HG03442 (cell line): ENCODE data around the gene INPP5B.
"Not testable (repeated sequence)": the region's sequence is repeated elsewhere in the genome, so short reads cannot be mapped to it uniquely, and the experiment has no call there.

Experiments used
- ATAC-seq: cut with Tn5 transposase; IDR thresholded peaks from one replicate; pipeline ENCODE4 v1.9.1; 2021; ENCODE audit warnings: mild to moderate bottlenecking, moderate library complexity; ENCODE audit not compliant: unreplicated experiment

Gene INPP5B

DNA sequence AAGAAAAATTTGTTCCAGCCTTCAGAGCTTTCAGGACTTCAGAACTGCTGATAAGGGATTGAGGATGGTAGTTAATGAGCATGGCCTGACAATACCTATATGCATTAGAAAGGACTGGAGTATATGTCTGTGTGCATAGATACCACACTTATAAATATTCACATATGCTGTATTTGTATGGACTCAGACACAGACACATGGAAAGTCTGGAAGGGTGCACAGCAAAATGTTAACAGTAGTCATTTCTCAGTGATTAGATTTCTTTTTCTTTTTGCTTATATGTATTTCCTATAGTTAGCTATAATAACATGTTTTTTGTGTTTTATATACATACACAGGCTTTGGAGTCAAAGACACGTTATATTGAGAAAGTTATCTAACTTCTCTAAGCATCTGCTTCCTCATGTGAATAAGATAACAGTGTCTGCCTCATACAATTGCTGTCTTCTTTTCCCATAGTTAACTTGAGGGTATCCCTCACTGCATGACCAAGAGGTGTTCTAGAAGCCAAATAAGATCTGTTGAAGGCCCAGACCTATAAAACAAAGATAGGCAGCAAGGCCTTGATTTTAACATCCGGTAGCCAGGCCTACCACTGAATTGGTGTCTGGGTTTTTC, 31.3 kb downstream of the INPP5B start:
- no peak for ATAC-seq

DNA sequence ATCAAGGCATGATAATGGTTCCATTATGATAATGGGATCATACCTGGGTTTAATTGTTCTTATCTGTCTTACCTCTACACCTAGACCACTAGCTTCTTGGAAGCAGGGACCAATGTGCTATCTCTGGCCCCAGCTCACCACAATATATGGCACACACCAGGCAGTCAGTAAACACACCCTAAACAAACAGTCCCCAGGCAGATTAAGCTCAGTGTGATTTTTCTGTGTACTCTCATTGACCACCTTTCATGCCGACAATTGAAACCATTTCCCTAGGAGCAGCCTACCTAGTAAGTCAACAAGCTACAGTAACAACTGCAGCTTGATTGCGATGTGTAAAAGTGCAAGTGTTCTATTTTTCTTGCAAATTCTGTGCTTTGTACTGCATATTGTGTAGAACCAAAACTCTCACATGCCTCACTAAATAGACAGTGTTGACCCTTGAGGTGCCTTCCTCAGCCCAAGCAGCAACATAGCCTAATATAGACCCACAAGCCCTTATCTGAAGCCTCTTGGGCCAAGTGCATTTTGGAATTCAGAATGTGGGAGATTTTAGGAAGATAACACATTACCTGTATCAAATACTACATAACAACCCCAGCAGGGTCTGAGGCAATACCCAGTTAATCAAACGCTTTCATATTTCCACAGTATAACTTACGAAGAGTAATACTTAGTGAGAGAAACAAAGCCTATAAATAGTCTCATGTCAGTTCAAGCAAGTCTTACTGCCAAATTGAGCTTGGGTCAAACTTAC, 32.0 kb downstream of the INPP5B start:
- ATAC-seq = no peak

DNA sequence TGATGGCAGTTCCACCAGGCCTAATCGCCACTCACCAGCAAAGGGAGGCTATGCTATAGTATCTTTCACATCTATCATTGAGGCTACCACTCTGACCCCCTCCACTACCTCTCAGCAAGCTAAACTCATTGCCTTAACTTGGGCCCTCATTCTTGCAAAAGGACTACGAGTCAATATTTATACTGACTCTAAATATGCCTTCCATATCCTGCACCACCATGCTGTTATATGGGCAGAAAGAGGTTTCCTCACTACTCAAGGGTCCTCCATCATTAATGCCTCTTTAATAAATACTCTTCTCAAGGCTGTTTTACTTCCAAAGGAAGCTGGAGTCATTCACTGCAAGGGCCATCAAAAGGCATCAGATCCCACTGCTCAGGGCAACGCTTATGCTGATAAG, 35.4 kb downstream of the INPP5B start:
- ATAC-seq = not testable (repeated sequence)

DNA sequence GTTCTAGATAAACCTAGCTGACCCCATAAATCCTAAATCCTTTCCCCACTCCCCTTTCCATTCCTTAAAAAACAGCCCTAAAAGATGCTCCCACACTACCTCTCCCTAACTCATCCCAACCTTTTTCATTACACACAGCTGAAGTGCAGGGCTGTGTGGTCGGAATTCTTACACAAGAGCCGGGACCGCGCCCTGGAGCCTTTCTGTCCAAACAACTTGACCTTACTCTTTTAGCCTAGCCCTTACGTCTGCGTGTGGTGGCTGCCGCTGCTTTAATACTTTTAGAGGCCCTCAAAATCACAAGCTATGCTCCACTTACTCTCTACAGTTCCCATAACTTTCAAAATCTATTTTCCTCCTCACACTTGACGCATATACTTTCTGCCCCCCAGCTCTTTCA, 36.0 kb downstream of the INPP5B start:
- ATAC-seq = not testable (repeated sequence)

DNA sequence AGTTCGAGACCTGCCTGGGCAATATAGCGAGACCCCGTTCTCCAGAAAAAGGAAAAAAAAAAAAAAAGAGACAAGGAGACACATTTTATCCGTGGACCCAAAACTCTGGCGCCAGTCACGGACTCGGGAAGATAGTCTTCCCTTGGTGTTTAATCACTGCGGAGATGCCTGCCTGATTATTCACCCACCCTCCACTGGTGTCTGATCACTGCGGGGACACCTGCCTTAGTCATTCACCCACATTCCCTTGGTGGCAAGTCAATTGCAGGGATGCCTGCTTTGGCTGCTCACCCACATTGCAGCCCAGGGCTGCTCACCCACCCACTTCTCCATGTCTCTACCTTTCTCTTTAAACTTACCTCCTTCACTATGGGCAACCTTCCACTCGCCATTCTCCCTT, 38.3 kb downstream of the INPP5B start:
- not testable (repeated sequence) for ATAC-seq

DNA sequence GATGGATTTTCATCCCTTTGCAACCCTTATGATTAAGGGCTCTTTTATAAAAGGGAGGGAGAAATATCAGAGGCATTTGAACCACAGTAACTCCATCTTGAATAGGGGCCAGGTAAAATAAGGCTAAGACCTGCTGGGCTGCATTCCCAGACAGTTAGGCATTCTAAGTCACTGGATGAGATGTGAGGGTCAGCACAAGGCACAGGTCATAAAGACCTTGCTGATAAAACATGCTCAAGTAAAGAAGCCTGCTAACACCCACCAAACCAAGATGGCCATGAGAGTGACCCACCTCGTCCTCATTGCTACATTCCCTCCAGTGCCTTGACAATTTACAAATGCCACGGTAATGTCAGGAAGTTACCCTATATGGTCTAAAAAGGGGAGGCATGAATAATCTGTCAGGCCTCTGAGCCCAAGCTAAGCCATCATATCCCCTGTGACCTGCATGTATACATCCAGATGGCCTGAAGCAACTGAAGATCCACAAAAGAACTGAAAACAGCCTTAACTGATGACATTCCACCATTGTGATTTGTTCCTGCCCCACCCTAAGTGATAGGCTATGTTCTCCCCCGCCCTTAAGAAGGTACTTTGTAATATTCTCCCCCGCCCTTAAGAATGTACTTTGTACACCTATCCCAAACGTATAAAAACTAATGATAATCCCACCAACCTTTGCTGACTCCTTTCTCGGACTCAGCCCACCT, 39.3 kb downstream of the INPP5B start:
- ATAC-seq = not testable (repeated sequence)

DNA sequence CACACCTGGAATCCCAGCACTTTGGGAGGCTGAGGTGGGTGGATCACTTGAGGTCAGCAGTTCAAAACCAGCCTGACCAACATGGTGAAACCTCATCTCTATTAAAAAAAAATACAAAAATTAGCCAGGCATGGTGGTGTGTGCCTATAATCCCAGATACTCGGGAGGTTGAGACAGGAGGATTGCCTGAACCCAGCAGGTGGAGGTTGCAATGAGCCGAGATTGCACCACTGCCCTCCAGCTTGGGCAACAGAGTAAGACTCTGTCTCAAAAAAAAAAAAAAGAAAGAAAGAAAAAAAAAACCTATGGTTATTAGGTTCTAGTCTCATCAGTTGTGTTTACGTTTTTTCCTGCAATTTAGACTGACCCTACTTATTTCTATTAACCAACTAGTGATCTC, 40.3 kb downstream of the INPP5B start:
- not testable (repeated sequence) for ATAC-seq

DNA sequence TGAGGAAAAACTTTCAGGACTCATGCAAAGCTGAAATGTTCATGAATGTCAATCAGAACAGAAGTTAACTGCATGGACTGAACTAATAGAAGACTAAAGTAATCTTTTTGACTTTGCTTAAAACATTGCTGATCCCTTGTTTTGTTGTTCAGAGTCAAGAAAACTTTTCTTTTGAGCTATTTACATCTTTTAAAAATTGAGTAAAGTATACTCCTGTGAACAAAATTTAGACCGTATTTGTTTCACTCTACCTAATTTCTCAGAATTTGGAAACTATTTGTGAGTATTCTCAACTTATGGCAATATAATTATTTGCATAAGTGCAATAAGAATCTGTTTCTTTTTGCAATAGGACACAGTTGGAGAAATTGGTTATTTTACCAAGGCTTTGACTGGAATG, 41.1 kb downstream of the INPP5B start:
- ATAC-seq = no peak

DNA sequence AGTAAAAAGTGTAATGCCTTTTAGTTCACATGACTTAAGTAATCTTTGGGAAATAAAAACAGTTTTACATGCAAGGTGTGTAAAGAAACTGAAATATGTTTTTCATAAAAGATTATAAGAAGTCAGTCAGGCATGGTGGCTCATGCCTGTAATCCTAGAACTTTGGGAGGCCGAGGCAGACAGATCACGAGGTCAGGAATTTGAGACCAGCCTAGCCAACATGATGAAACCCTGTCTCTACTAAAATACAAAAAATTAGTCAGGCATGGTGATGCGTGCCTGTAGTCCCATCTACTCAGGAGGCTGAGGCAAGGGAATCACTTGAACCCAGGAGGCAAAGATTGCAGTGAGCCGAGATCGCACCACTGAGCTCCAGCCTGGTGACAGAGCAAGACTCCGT, 42.9 kb downstream of the INPP5B start:
- ATAC-seq = not testable (repeated sequence)

DNA sequence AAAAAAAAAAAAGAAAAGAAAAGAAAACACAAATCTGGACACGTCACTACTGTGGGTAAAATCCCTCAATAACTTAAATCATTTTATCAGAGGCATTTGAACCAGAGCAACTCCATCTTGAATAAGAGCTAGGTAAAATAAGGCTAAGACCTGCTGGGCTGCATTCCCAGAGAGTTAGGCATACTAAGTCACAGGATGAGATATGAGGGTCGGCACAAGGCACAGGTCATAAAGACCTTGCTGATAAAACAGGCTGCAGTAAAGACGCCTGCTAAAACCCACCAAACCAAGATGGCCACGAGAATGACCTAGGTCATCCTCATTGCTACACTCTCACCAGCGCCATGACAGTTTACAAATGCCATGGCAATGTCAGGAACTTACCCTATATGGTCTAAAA, 43.9 kb downstream of the INPP5B start:
- ATAC-seq = no peak

DNA sequence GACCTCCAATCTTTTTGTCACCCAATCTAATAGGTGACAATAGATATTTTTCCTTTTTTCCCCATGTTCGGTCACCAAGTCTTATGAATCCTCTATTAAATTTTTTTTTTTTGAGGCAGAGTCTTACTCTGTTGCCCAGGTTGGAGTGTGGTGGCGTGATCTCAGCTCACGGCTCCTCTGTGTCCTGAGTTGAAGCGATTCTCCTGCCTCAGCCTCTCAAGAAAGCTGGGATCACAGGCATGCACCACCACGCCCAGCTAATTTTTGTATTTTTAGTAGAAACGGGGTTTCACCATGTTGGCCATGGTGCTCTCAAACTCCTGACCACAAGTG, 45.0 kb downstream of the INPP5B start:
- no peak for ATAC-seq

DNA sequence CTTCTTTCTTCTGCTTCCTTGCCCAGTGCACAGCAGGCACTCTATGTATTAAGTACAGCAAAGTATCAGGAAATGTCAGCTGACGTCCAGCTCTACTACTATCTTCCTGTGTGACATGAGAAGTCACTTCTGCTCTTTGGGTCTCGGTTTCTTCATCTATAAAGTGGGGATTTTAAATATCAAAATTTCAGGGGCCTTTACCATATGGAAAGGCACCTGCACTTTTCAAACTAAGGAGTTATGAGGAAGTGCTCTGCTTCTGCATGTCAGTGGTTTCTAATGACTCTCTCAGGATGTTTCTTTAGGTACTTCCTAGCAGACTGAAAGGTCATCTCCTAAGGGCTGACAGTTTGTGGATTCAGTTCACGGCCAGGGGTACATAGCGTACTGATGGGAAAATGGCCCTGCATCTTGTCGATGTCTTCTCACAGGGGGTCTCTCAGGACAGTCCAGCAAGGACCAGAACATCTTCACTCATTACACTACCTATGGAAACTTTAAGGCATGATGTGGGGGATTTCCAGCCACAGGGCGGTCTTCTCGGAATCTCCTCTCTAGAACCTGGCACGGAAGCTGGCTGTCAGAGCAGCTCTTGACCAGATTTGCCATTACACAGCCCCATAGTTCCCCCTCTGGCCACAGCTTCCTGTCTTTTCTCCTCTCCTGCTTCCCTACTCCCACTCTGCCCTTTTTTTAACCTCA, 45.5 kb downstream of the INPP5B start:
- peak; percentile 50 for ATAC-seq

DNA sequence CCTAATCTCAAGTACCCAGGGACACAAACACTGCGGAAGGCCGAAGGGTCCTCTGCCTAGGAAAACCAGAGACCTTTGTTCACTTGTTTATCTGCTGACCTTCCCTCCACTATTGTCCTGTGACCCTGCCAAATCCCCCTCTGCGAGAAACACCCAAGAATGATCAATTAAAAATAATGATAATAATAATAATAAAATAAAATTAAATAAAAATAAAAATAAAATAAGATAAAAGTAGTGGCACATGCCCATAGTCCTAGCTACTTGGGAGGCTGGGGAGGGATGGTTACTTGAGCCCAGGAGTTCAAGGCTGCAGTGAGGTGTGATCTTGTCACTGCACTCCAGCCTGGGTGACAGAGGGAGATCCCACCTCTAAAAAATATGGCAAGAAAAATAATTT, 49.3 kb downstream of the INPP5B start:
- ATAC-seq = not testable (repeated sequence)

DNA sequence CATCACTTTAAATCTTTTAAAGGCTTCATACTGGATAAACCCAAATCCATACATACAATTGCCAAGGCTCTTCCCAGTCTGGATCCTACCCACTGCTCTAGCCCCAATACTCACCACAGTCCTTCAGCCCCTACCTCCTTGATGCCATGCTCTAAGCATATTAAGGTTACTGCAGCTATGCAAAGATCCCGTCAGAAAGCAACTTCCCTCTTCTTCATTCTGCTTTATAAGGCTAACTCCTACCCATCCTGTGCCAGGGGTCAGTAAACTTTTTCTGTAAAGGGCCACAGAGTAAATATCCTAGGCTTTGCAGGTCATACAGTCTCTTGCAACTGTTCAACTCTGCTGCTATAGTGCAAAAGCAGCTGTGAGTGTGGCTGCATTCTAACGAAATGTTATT, 53.2 kb downstream of the INPP5B start:
- no peak for ATAC-seq

DNA sequence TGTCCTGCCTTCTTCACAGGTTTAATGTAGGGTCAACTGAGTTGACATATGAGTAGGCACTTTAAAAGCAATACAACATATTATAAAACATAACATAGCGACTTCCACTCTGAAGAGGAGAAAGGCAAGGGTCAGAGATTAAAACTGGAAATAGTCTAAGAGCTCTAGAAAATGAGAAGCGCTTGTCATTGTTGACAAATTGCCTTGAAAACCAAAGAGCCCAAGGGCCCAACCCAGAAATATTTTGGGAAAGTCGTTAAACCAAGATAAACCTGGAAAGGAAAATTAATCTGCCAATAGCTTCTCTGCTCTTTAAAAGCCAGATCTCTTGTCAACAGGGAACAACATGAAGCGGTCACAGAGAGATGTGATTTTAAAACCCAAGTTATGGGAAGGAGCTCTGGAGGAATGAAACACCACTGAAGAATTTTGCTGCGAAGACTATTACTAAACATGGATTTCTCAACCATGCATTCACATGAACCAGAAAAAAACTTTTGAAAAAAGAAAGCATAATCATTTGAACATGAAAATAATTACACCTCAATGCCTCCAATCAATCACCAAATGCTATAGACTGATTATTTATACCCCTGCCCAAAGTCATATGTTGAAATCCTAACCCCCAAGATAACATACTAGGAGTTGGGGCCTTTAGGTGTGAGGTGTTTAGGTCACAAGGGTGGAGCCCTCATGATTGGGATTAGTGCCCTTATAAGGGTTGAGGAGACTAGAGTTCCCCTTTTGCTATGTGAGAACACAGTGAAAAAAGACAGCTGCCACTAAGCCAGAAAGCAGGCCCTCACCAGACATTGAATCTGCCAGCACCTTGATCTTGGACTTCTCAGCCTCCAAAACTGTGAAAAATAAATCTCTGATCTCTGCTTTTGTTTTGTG, 54.5 kb downstream of the INPP5B start:
- no peak for ATAC-seq

DNA sequence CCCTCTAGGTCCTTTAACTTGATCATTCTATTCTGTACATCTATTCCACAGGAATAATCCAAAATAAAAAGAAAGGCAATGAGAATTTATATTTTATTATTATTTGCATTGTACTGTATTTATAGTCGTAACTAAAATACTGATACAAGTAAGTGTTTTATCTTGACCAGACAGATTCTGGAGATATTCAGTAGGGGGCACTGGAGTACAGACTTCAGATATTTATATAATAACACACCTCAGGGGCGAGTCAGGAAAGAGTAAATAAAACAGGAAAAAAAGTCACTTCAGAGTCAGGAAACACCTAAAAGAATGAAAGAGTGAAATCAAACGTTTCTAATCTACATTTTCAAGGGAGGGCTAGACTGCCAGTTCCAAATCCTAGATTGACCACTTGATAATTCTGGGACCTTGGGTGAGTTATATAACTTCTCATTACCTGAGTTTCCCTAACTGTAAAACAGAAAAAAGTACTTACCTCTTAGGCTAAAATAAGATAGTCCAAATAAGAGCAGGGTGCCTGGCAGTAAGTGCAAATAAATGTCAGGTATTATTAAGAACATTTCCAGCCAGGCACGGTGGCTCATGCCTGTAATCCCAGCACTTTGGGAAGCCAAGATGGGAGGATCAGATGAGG, 56.4 kb downstream of the INPP5B start:
- ATAC-seq = no peak

DNA sequence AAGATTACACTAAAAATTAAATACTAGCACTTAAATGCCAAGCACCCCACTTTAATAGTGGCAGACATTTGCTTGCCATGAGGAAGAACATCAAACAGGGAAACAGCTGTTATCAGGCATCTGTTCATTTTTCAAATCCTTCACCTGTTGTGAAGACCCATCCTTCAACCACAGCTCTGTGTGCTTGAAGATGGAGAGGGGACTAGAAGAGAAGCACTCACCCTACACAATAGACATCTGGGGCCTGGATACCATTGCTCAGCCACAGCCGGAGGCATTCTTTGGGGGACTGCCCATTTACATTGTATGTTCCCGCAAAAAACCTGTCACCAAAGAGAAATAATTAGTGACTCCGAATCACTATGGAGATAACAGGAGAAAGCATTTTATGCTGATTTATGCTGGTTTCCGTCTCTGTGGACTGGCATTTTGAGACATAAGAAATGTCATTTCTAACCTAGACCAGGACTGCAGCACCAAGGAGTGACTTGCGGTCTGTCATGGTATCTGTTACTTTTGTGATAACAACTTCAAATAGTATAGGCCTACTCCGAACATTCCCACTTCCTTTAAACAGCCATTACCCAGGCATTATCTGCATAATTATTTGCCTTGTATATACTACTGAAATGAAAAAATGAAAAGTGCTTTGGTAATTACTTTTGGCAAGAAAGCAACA, 58.7 kb downstream of the INPP5B start:
- ATAC-seq = no peak

DNA sequence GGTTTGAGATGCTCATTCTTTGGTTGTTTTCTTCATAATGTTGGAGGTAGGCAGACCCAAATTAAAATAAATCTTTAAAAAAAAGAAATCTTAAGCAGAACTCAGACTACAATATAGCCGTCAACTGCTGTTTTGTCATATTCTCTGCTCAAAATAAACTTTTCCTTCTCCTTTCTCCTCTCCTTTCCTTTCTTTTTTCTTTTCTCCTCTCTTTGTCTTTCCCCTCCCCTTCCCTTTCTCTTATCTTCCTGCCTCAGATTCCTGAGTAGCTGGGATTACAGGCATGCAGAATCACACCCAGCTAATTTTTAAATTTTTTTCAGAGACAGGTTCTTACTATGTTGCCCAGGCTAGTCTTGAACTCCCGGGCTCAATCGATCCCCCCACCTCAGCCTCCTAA, 62.7 kb downstream of the INPP5B start:
- no peak for ATAC-seq

DNA sequence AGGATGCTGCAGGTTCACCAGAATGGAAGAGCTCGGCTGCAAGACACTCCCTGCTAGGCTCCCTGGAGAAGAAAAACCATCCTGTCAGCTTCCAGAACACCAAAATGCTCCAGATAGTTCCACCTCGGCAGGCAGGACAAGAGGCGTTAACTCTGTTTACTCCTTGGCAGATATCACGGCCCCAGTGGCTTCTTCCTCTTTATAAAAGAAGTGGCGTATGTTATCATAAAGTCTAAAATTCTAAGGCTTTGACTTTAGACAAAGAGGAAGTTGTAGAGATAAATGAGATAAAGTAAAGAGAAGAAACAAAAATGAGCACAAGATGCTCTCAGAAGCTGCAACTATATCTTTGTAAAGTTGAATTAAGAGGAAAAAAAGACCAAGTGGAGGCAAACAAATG, 63.2 kb downstream of the INPP5B start:
- ATAC-seq = no peak

DNA sequence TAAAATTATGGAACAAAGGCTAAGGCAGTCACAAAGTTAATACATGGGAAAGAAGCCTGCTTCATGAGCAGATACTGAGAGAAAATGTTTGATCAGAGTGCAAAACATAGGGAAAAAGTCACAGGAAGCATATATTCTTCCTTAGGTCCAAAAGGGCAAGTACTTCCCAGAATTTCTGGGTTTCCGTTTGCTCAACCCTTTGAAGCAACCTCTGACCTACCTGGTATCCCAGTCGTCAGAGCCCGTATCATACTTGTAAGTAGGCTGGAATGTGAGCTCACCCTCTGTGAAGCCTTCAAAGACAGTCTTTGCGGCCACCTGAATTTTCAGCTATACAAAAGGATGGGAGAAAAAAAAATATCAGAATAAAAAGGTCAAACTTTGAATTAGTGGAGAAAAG, 67.0 kb downstream of the INPP5B start:
- ATAC-seq = no peak
